Embryonic facial prominence (tissue), 1 donor: ENCODE results near the gene RIPPLY3.
"Not testable (repeated sequence)": the region's sequence is repeated elsewhere in the genome, so short reads cannot be mapped to it uniquely, and the experiment has no call there.

Source experiments
- DNase-seq: peaks from one replicate; pipeline ENCODE4 v3.0.0-alpha.2; 2016; ENCODE audit errors: extremely low spot score

The RIPPLY3 gene

GRCh38 chr21:37017951-37018679, 11.6 kb downstream of the RIPPLY3 start:
- no peak for DNase-seq

GRCh38 chr21:37026499-37026898, 20.0 kb downstream of the RIPPLY3 start:
- DNase-seq: no peak

- DNase-seq: no peak
Observed at GRCh38 chr21:37028570-37028969, 22.1 kb downstream of the RIPPLY3 start.

- DNase-seq: no peak
Observed at GRCh38 chr21:37030864-37031263, 24.4 kb downstream of the RIPPLY3 start.

GRCh38 chr21:37032293-37032692, 25.8 kb downstream of the RIPPLY3 start:
- DNase-seq: no peak

GRCh38 chr21:37032877-37033471, 26.5 kb downstream of the RIPPLY3 start:
- DNase-seq: no peak

- not testable (repeated sequence) for DNase-seq
Observed at GRCh38 chr21:37034394-37034793, 27.9 kb downstream of the RIPPLY3 start.

- no peak for DNase-seq
Observed at GRCh38 chr21:37036177-37036576, 29.7 kb downstream of the RIPPLY3 start.

- no peak for DNase-seq
Observed at GRCh38 chr21:37039411-37040075, 33.0 kb downstream of the RIPPLY3 start.

- DNase-seq: no peak
Observed at GRCh38 chr21:37040212-37040611, 33.7 kb downstream of the RIPPLY3 start.

GRCh38 chr21:37041706-37042271, 35.3 kb downstream of the RIPPLY3 start:
- no peak for DNase-seq

- no peak for DNase-seq
Observed at GRCh38 chr21:37043818-37044217, 37.3 kb downstream of the RIPPLY3 start.

GRCh38 chr21:37044643-37045042, 38.1 kb downstream of the RIPPLY3 start:
- DNase-seq: no peak

- DNase-seq: no peak
Observed at GRCh38 chr21:37045149-37045548, 38.6 kb downstream of the RIPPLY3 start.

- DNase-seq: no peak
Observed at GRCh38 chr21:37045556-37045955, 39.1 kb downstream of the RIPPLY3 start.

- DNase-seq: no peak
Observed at GRCh38 chr21:37047079-37047478, 40.6 kb downstream of the RIPPLY3 start.

GRCh38 chr21:37049741-37050140, 43.2 kb downstream of the RIPPLY3 start:
- DNase-seq: not testable (repeated sequence)

- no peak for DNase-seq
Observed at GRCh38 chr21:37055271-37055855, 48.9 kb downstream of the RIPPLY3 start.

GRCh38 chr21:37057614-37058013, 51.1 kb downstream of the RIPPLY3 start:
- DNase-seq: no peak

- no peak for DNase-seq
Observed at GRCh38 chr21:37058261-37058660, 51.8 kb downstream of the RIPPLY3 start.

- no peak for DNase-seq
Observed at GRCh38 chr21:37059181-37059580, 52.7 kb downstream of the RIPPLY3 start.

GRCh38 chr21:37060296-37060695, 53.8 kb downstream of the RIPPLY3 start:
- peak; percentile 66 for DNase-seq
